Esophagus muscularis mucosa (tissue), 4 donors: Measurements from ENCODE around the gene LMF2. TPM values are rescaled to one million over a fixed set of nuclear protein-coding genes. Genes with fewer than 3 reads are reported as not detected.

ENCODE experiments used
- DNase-seq: peaks from one replicate; pipeline ENCODE4 v3.0.0-alpha.2; 2017; ENCODE audit errors: extremely low spot score
- H3K27ac ChIP-seq, 4 donors: fragments of 200-600 bp; sonication (generic); replicated peaks in 1 of 4; 1 replicate in 3 of 4; 2 replicates in 1 of 4; pipeline ENCODE4 v1.5.1; 2016 to 2019; ENCODE audit warnings: mild to moderate bottlenecking in 1 of 4
- H3K27me3 ChIP-seq, 4 donors: fragments of 200-600 bp; sonication (generic); one replicate each; pipeline versions ENCODE4 v1.5.1 to v1.6.0; 2016 to 2019
- H3K36me3 ChIP-seq, 4 donors: fragments of 200-600 bp; sonication (generic); one replicate each; pipeline ENCODE4 v1.5.1; 2016 to 2019
- H3K4me1 ChIP-seq, 4 donors: fragments of 200-600 bp; sonication (generic); one replicate each; pipeline ENCODE4 v1.5.1; 2016 to 2019
- H3K4me3 ChIP-seq, 4 donors: fragments of 200-600 bp; sonication (generic); 1 replicate in 2 of 4; 2 replicates in 2 of 4; pipeline ENCODE4 v1.5.1; 2016 to 2019; ENCODE audit warnings: mild to moderate bottlenecking in 4 of 4, moderate library complexity in 1 of 4
- H3K9me3 ChIP-seq, 4 donors: fragments of 200-600 bp; sonication (generic); 1 replicate in 3 of 4; 2 replicates in 1 of 4; pipeline ENCODE4 v1.5.1; 2016 to 2019
- EP300 ChIP-seq: sonication (generic); formaldehyde crosslinking; IDR thresholded peaks from one replicate; pipeline ENCODE4 v1.6.1; 2017; ENCODE audit warnings: antibody characterized with exemption
- POLR2A ChIP-seq: fragments of 450-650 bp; IDR thresholded peaks from one replicate; pipeline ENCODE4 v1.6.1; 2017; ENCODE audit warnings: antibody characterized with exemption, moderate library complexity, mild to moderate bottlenecking, low read depth
- POLR2AphosphoS5 ChIP-seq, 2 donors: sonication (generic); formaldehyde crosslinking; IDR thresholded peaks; one replicate each; pipeline ENCODE4 v1.6.1; 2017; ENCODE audit warnings: antibody characterized with exemption in 2 of 2
- WGBS: methylation state at CpG from one replicate; pipeline ENCODE4 v1.1.5; 2018; 5-methylcytosine and 5-hydroxymethylcytosine counted together
- intact Hi-C: fragments of 100-400 bp; cut with DNase I; formaldehyde crosslinking; loops from one replicate; pipeline ENCODE4 v1.15.1; 2023
- total RNA-seq, 4 donors: library from RNA; depleted of rRNA; stranded (reverse); fragments of >200 nt; gene quantifications; one replicate each; pipeline versions ENCODE4 v1.1.0 to v1.2.1, GENCODE V29; 2016
- TF ChIP-seq, protein P1 (sequence below), 3 experiments: fragments of 200-600 bp in 2 of 3; fragments of 450-650 bp in 1 of 3; sonication (generic) in 2 of 3; IDR thresholded peaks; one replicate each; pipeline ENCODE4 v1.5.1; 2017 to 2019; ENCODE audit warnings: antibody characterized with exemption in 3 of 3, mild to moderate bottlenecking in 2 of 3, moderate library complexity in 1 of 3

Gene LMF2
- total RNA-seq, 4 donors from 2014 or later, result 34.9 to 67.1 (median 46.8) TPM

DNA sequence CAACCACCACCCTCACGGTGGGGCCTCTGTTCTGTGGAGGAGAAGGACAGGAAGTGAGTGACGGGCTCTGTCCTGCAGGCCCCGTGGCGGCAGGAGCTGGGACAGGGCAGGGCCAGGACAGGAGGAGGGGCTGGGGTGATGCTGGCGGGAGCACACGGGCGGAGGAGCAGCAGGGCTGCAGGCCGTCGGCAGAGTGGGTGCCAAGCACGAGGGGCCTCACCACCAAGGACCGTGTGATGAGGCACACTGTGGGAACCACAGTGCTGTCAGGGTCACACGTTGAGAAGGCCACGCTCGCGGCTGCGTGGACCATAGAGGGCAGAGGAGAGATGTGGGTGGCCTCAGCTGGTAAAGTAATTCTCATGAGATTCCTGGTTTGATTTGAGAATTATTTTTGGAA is 9.4 kb upstream of the LMF2 start:
- Histone ChIP-seq H3K27ac (no peak overlapping the region), H3K4me1 (peaks cover 0 to 6% (median 0%) of the 10 kb centered on the region in 4 donors), H3K27me3 (no peaks in the 10 kb centered on the region), H3K36me3 (peaks cover 24 to 76% (median 65%) of the 10 kb centered on the region in 4 donors), H3K9me3 (no peaks in the 10 kb centered on the region), H3K4me3 (no peak overlapping the region)
- intact Hi-C loops, result no loop called here
- DNase-seq, result no peak
- 86% methylated on average over 16 of the region's 16 CpGs for WGBS
- TF ChIP-seq EP300 (no peak), POLR2A (no peak), POLR2AphosphoS5 (IDR thresholded peaks at IDR 0.05) (no peak)
- TF ChIP-seq, protein P1, sequence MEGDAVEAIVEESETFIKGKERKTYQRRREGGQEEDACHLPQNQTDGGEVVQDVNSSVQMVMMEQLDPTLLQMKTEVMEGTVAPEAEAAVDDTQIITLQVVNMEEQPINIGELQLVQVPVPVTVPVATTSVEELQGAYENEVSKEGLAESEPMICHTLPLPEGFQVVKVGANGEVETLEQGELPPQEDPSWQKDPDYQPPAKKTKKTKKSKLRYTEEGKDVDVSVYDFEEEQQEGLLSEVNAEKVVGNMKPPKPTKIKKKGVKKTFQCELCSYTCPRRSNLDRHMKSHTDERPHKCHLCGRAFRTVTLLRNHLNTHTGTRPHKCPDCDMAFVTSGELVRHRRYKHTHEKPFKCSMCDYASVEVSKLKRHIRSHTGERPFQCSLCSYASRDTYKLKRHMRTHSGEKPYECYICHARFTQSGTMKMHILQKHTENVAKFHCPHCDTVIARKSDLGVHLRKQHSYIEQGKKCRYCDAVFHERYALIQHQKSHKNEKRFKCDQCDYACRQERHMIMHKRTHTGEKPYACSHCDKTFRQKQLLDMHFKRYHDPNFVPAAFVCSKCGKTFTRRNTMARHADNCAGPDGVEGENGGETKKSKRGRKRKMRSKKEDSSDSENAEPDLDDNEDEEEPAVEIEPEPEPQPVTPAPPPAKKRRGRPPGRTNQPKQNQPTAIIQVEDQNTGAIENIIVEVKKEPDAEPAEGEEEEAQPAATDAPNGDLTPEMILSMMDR (IDR thresholded peaks at IDR 0.05), result no peak

DNA sequence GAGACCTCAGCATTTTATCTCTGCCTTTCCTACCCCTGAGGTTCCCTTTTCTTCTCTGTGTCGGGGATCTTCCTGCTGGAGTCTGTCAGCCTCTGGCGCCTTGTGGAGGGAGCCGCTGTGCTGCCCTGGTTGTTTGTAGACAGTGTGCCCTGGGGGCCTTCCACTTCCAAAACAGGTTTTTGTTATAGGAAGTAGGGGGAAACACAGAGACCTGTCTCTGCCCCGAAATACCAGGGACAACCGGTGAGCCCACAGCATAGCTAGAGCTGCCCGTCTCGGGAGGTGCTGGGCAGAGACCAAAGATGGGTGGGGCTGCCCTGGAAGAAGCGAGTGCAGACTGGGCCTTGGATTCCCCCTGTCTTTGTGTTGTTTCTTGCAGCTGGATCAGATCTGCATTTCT is 8.6 kb upstream of the LMF2 start:
- 81% methylated on average over 8 of the region's 8 CpGs for WGBS
- DNase-seq, result no peak
- peaks cover 22 to 71% (median 57%) of the 10 kb centered on the region in 4 donors for H3K36me3 ChIP-seq
- no peak overlapping the region for H3K27ac ChIP-seq
- H3K9me3 ChIP-seq, result no peaks in the 10 kb centered on the region
- intact Hi-C loops, result no loop called here
- no peak for TF ChIP-seq POLR2AphosphoS5 (IDR thresholded peaks at IDR 0.05)
- TF ChIP-seq POLR2A, result no peak
- no peak for TF ChIP-seq EP300
- TF ChIP-seq, protein P1 (IDR thresholded peaks at IDR 0.05), result no peak
- no peaks in the 10 kb centered on the region for H3K27me3 ChIP-seq
- H3K4me3 ChIP-seq, result no peak overlapping the region
- peaks cover 0 to 6% (median 0%) of the 10 kb centered on the region in 4 donors for H3K4me1 ChIP-seq

DNA sequence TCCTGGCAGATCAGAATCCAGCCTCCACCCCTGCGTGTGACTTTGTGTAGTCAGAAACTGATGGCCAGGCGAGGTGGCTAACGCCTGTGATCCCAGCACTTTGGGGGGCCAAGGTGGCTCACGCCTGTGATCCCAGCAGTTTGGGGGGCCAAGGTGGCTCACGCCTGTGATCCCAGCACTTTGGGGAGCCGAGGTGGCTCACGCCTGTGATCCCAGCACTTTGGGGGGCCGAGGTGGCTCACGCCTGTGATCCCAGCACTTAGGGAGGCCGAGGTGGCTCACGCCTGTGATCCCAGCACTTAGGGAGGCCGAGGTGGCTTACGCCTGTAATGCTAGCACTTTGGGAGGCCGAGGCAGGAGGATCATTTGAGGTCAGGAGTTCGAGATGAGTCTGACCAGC is 5.7 kb upstream of the LMF2 start:
- peaks cover 8 to 51% (median 29%) of the 10 kb centered on the region in 4 donors for H3K36me3 ChIP-seq

DNA sequence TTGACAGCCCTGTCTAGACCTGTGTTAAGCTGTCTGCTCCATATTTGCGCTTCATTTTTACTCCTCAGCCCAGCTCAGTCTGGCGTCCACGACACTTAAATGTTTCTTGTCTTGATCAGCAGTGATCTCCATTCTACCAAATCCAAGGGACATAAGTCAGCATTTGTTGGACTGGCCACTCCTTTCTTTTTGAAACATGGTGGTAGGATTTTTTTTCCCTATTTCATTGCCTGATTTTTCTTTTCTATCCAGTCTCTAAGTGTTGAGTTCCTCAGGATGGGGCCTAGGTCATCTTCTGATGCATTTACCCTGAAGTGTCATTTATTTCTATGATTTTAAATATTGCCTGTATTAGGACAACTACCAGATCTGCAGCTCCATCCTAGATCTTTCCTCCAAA is 1.4 kb upstream of the LMF2 start:
- TF ChIP-seq POLR2AphosphoS5 (IDR thresholded peaks at IDR 0.05) (no peak), EP300 (no peak), POLR2A (no peak)
- TF ChIP-seq, protein P1 (IDR thresholded peaks at IDR 0.05), result no peak
- no peak for DNase-seq
- intact Hi-C loops, result loop anchor here (2.0 to 5.0 kb wide), 3 partner anchors 16 to 58 kb away; partner anchors contain the start of gene SCO2
- Histone ChIP-seq H3K27ac (peak overlapping the region; percentile 92 to 98 (median 95)), H3K4me3 (peak overlapping the region; percentile 87 to 98 (median 95)), H3K4me1 (peaks cover 27 to 46% (median 38%) of the 10 kb centered on the region in 4 donors), H3K36me3 (peaks cover 17 to 39% (median 25%) of the 10 kb centered on the region in 4 donors), H3K9me3 (no peaks in the 10 kb centered on the region), H3K27me3 (no peaks in the 10 kb centered on the region)
- WGBS, result 7% methylated on average over 3 of the region's 3 CpGs

More for the DNA sequence above, 5.7 kb upstream of the LMF2 start:
- no peak overlapping the region for H3K4me3 ChIP-seq
- TF ChIP-seq, protein P1 (IDR thresholded peaks at IDR 0.05), result no peak
- TF ChIP-seq EP300 (no peak), POLR2AphosphoS5 (IDR thresholded peaks at IDR 0.05) (no peak), POLR2A (no peak)
- H3K9me3 ChIP-seq, result no peaks in the 10 kb centered on the region
- H3K27me3 ChIP-seq, result no peaks in the 10 kb centered on the region
- H3K4me1 ChIP-seq, result peaks cover 15 to 22% (median 17%) of the 10 kb centered on the region in 4 donors
- DNase-seq, result no peak
- 95% methylated on average over 15 of the region's 15 CpGs for WGBS
- no peak overlapping the region for H3K27ac ChIP-seq
- intact Hi-C loops, result no loop called here
